K562 (cell line): ENCODE measurements around the gene C19orf47. TPM values are rescaled to one million over a fixed set of nuclear protein-coding genes. Genes with fewer than 3 reads are reported as not detected.

Experiments
- BCOR ChIP-seq: fragments of 450-650 bp; IDR thresholded peaks from 2 replicates; pipeline ENCODE4 v1.6.1; 2016
- CAMTA2 ChIP-seq: fragments of 250-450 bp; sonication (Bioruptor Pico); conservative IDR thresholded peaks from 2 replicates; pipeline ENCODE4 v1.5.1; 2022
- CCAR2 ChIP-seq: fragments of 200-400 bp; formaldehyde crosslinking; IDR thresholded peaks from 2 replicates; pipeline ENCODE4 v1.6.1; 2017; ENCODE audit warnings: mild to moderate bottlenecking, low read depth, low read length
- CREB5 ChIP-seq: fragments of 250-450 bp; sonication (Bioruptor Pico); IDR thresholded peaks from 2 replicates; pipeline ENCODE4 v1.5.0; 2020; ENCODE audit warnings: mild to moderate bottlenecking
- DIDO1 ChIP-seq: fragments of 450-650 bp; IDR thresholded peaks from 2 replicates; pipeline ENCODE4 v1.6.1; 2016; ENCODE audit warnings: low read depth, missing biosample characterization, missing genetic modification characterization
- EWSR1 ChIP-seq: fragments of 450-650 bp; IDR thresholded peaks from 2 replicates; pipeline ENCODE4 v1.6.1; 2018; ENCODE audit warnings: borderline replicate concordance, mild to moderate bottlenecking, low read depth, moderate library complexity; ENCODE audit not compliant: partially characterized antibody
- NFE2 ChIP-seq: IDR thresholded peaks from 2 replicates; pipeline ENCODE4 v1.6.1; 2014; ENCODE audit warnings: antibody characterized with exemption, low read depth
- NFIC ChIP-seq: fragments of 450-650 bp; IDR thresholded peaks from 2 replicates; pipeline ENCODE4 v1.6.1; 2017; ENCODE audit warnings: mild to moderate bottlenecking, inconsistent platforms
- NR2C2 ChIP-seq, 2 experiments: fragments of 200-800 bp in 1 of 2; sonication (Bioruptor generic) in 1 of 2; sonication (generic) in 1 of 2; formaldehyde crosslinking in 1 of 2; IDR thresholded peaks; 2 replicates each; pipeline versions ENCODE4 v1.6.1 to v1.8.0; 2016 to 2022; ENCODE audit warnings: mild to moderate bottlenecking in 1 of 2, missing compliant biosample characterization in 1 of 2, missing genetic modification characterization in 1 of 2, missing genetic modification reagents in 1 of 2
- POLR2A ChIP-seq: fragments of 450-650 bp; conservative IDR thresholded peaks from 2 replicates; pipeline ENCODE4 v1.6.1; 2016
- POLR2H ChIP-seq: IDR thresholded peaks from 2 replicates; pipeline ENCODE4 v1.6.1; 2016; ENCODE audit warnings: missing genetic modification characterization, low read depth, mild to moderate bottlenecking, control low read depth, missing compliant biosample characterization, moderate library complexity
- POU5F1 ChIP-seq: fragments of 150-350 bp; IDR thresholded peaks from 2 replicates; pipeline ENCODE4 v1.6.1; 2014; ENCODE audit warnings: borderline replicate concordance, low read length, low read depth, mild to moderate bottlenecking; ENCODE audit not compliant: partially characterized antibody
- RCOR1 ChIP-seq, 2 experiments: IDR thresholded peaks; 2 replicates each; pipeline ENCODE4 v1.6.1; 2012; ENCODE audit warnings: low read depth in 2 of 2, low read length in 2 of 2, borderline replicate concordance in 1 of 2, improper control_type of control experiment in 1 of 2
- TOE1 ChIP-seq, 2 experiments: fragments of 450-650 bp in 1 of 2; sonication (generic) in 1 of 2; formaldehyde crosslinking in 1 of 2; IDR thresholded peaks; 2 replicates each; pipeline versions ENCODE4 v1.7.1 to v1.8.0; 2016 to 2022; ENCODE audit warnings: borderline replicate concordance in 2 of 2, mild to moderate bottlenecking in 2 of 2, antibody characterized with exemption in 1 of 2, inconsistent platforms in 1 of 2, low read depth in 1 of 2, missing genetic modification reagents in 1 of 2, moderate library complexity in 1 of 2
- U2AF1 ChIP-seq: fragments of 200-400 bp; formaldehyde crosslinking; optimal IDR thresholded peaks from 2 replicates; pipeline ENCODE3; 2017; ENCODE audit warnings: mild to moderate bottlenecking, low read depth, low read length, moderate library complexity
- ZBTB7A ChIP-seq: IDR thresholded peaks from 2 replicates; pipeline ENCODE4 v1.6.1; 2011; ENCODE audit warnings: low read depth, mild to moderate bottlenecking, low read length, moderate library complexity, borderline replicate concordance; ENCODE audit not compliant: control insufficient read depth
- polyA plus RNA-seq, 8 experiments: library from polyadenylated mRNA; depleted of rRNA in 4 of 8; stranded (reverse) in 5 of 8; unstranded in 3 of 8; fragments of >200 nt; fragmentation: Nextera tagmentation in 2 of 8; fragmentation: Illumina TruSeq in 1 of 8; extraction: Ambion mirVana in 2 of 8; extraction: Trizol in 1 of 8; gene quantifications; 2 replicates each; pipeline versions ENCODE4 v1.2.1 to v1.2.3, GENCODE V29; 2011 to 2014; ENCODE audit warnings: inconsistent platforms in 1 of 8, missing spikeins in 1 of 8
- total RNA-seq, 7 experiments: library from RNA; depleted of rRNA in 6 of 7; stranded (reverse); fragments of >200 nt in 6 of 7; fragmentation: Illumina TruSeq in 2 of 7; extraction: Trizol in 2 of 7; gene quantifications; 2 replicates each; pipeline versions ENCODE4 v1.2.1 to v1.2.3, GENCODE V29; 2011 to 2021; ENCODE audit warnings: low replicate concordance in 1 of 7
- TF ChIP-seq, protein P1 (sequence below): fragments of 450-650 bp; formaldehyde crosslinking; IDR thresholded peaks from 2 replicates; pipeline ENCODE4 v1.4.0; 2020; ENCODE audit warnings: mild to moderate bottlenecking, moderate library complexity
- TF ChIP-seq, protein P2 (sequence below): fragments of 250-450 bp; sonication (Bioruptor Pico); IDR thresholded peaks from 2 replicates; pipeline ENCODE4 v1.5.0; 2022; ENCODE audit warnings: mild to moderate bottlenecking
- TF ChIP-seq, protein P3 (sequence below), 2 experiments: fragments of 200-800 bp in 1 of 2; sonication (Bioruptor generic) in 1 of 2; sonication (generic) in 1 of 2; formaldehyde crosslinking in 1 of 2; IDR thresholded peaks in 1 of 2; conservative IDR thresholded peaks in 1 of 2; 2 replicates each; pipeline versions ENCODE4 v1.5.0 to v1.6.1; 2016 to 2020; ENCODE audit warnings: missing compliant biosample characterization in 1 of 2, missing genetic modification characterization in 1 of 2, missing genetic modification reagents in 1 of 2

The C19orf47 gene
- total and polyA plus RNA-seq, 9 of the 15 experiments (the other 6 are each of a cell fraction or from before 2014, with no cell fraction given): 0.08 to 26.1 (median 14.7) TPM

- TF ChIP-seq ZBTB7A (peak; percentile 96), CREB5 (CRISPR knock-in tag) (no peak), DIDO1 (tag) (no peak), U2AF1 (no peak), NFE2 (no peak), RCOR1 (IDR thresholded peaks at IDR 0.05; ENCODE audit: borderline replicate concordance in 1 of 2, low read depth in 2 of 2, low read length in 2 of 2) (no peak), POU5F1 (no peak), POLR2A (peak; percentile 64), BCOR (no peak), NFIC (peak; percentile 36; the same call in 1 of the 2 replicates), POLR2H (tag) (no peak), EWSR1 (no peak), TOE1 (IDR thresholded peaks at IDR 0.05; ENCODE audit: borderline replicate concordance) (peak; percentile 37; the same call in 1 of the 2 replicates), TOE1 (CRISPR knock-in tag; IDR thresholded peaks at IDR 0.05; ENCODE audit: borderline replicate concordance, low read depth) (no peak), CAMTA2 (CRISPR knock-in tag) (no peak), NR2C2 (CRISPR knock-in tag; IDR thresholded peaks at IDR 0.05) (no peak), NR2C2 (tag; IDR thresholded peaks at IDR 0.05) (no peak), CCAR2 (no peak)
- TF ChIP-seq, protein P1, sequence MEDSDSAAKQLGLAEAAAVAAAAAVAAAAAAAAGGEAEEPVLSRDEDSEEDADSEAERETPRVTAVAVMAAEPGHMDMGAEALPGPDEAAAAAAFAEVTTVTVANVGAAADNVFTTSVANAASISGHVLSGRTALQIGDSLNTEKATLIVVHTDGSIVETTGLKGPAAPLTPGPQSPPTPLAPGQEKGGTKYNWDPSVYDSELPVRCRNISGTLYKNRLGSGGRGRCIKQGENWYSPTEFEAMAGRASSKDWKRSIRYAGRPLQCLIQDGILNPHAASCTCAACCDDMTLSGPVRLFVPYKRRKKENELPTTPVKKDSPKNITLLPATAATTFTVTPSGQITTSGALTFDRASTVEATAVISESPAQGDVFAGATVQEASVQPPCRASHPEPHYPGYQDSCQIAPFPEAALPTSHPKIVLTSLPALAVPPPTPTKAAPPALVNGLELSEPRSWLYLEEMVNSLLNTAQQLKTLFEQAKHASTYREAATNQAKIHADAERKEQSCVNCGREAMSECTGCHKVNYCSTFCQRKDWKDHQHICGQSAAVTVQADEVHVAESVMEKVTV (CRISPR knock-in tag): no peak
- TF ChIP-seq, protein P2, sequence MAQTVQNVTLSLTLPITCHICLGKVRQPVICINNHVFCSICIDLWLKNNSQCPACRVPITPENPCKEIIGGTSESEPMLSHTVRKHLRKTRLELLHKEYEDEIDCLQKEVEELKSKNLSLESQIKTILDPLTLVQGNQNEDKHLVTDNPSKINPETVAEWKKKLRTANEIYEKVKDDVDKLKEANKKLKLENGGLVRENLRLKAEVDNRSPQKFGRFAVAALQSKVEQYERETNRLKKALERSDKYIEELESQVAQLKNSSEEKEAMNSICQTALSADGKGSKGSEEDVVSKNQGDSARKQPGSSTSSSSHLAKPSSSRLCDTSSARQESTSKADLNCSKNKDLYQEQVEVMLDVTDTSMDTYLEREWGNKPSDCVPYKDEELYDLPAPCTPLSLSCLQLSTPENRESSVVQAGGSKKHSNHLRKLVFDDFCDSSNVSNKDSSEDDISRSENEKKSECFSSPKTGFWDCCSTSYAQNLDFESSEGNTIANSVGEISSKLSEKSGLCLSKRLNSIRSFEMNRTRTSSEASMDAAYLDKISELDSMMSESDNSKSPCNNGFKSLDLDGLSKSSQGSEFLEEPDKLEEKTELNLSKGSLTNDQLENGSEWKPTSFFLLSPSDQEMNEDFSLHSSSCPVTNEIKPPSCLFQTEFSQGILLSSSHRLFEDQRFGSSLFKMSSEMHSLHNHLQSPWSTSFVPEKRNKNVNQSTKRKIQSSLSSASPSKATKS: no peak
- TF ChIP-seq, protein P3, sequence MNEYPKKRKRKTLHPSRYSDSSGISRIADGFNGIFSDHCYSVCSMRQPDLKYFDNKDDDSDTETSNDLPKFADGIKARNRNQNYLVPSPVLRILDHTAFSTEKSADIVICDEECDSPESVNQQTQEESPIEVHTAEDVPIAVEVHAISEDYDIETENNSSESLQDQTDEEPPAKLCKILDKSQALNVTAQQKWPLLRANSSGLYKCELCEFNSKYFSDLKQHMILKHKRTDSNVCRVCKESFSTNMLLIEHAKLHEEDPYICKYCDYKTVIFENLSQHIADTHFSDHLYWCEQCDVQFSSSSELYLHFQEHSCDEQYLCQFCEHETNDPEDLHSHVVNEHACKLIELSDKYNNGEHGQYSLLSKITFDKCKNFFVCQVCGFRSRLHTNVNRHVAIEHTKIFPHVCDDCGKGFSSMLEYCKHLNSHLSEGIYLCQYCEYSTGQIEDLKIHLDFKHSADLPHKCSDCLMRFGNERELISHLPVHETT (CRISPR knock-in tag; conservative IDR thresholded peaks at IDR 0.05 in 1 of 2, IDR thresholded peaks at IDR 0.05 in 1 of 2): peak in 1 of 2 experiments; percentile 94; a peak in 2 of 4 replicates
Measured at GRCh38 chr19:40284501-40285352, 63.5 kb downstream of the C19orf47 start, which contains the start of gene AKT2 (continued).
